IPS-18a (cell line): ENCODE data around the gene TTC3.

Experiments
- H3K27ac ChIP-seq: one replicate; pipeline ENCODE4 v1.5.1; 2013; ENCODE audit warnings: low read length
- H3K27me3 ChIP-seq: one replicate; pipeline ENCODE4 v1.6.1; 2013; ENCODE audit warnings: mild to moderate bottlenecking, low read length; ENCODE audit not compliant: control insufficient read depth, insufficient read depth
- H3K36me3 ChIP-seq: one replicate; pipeline ENCODE4 v1.6.1; 2013; ENCODE audit warnings: low read depth, low read length; ENCODE audit not compliant: control insufficient read depth
- H3K4me1 ChIP-seq: one replicate; pipeline ENCODE4 v1.6.1; 2013; ENCODE audit warnings: low read depth, low read length; ENCODE audit not compliant: control insufficient read depth
- H3K4me3 ChIP-seq: one replicate; pipeline ENCODE4 v1.5.1; 2013; ENCODE audit warnings: low read length
- H3K9ac ChIP-seq: one replicate; pipeline ENCODE4 v1.6.1; 2013; ENCODE audit warnings: mild to moderate bottlenecking, low read length, moderate library complexity
- H3K9me3 ChIP-seq: one replicate; pipeline ENCODE4 v1.6.1; 2013; ENCODE audit warnings: low read depth, low read length; ENCODE audit not compliant: control insufficient read depth

TTC3 gene

GRCh38 chr21:37061926-37062592 is 11.0 kb upstream of the TTC3 start:
- no peaks in the 10 kb centered on the region for H3K27me3 ChIP-seq
- no peak overlapping the region for H3K27ac ChIP-seq
- no peak overlapping the region for H3K4me3 ChIP-seq
- peaks cover 10% of the 10 kb centered on the region for H3K4me1 ChIP-seq
- no peaks in the 10 kb centered on the region for H3K36me3 ChIP-seq
- H3K9me3 ChIP-seq: no peaks in the 10 kb centered on the region
- no peak overlapping the region for H3K9ac ChIP-seq

GRCh38 chr21:37062593-37062935 is 10.5 kb upstream of the TTC3 start:
- Histone ChIP-seq H3K36me3 (no peaks in the 10 kb centered on the region), H3K9me3 (no peaks in the 10 kb centered on the region), H3K27me3 (no peaks in the 10 kb centered on the region), H3K4me3 (no peak overlapping the region), H3K4me1 (peaks cover 10% of the 10 kb centered on the region), H3K27ac (no peak overlapping the region), H3K9ac (no peak overlapping the region)

GRCh38 chr21:37063433-37063832 is 9.6 kb upstream of the TTC3 start:
- no peaks in the 10 kb centered on the region for H3K27me3 ChIP-seq
- H3K9ac ChIP-seq: no peak overlapping the region
- H3K9me3 ChIP-seq: no peaks in the 10 kb centered on the region
- no peak overlapping the region for H3K27ac ChIP-seq
- peaks cover 10% of the 10 kb centered on the region for H3K4me1 ChIP-seq
- H3K36me3 ChIP-seq: no peaks in the 10 kb centered on the region
- no peak overlapping the region for H3K4me3 ChIP-seq

GRCh38 chr21:37064841-37065240 is 8.2 kb upstream of the TTC3 start:
- Histone ChIP-seq H3K9ac (no peak overlapping the region), H3K27ac (no peak overlapping the region), H3K36me3 (peaks cover under 1% of the 10 kb centered on the region), H3K27me3 (no peaks in the 10 kb centered on the region), H3K9me3 (no peaks in the 10 kb centered on the region), H3K4me3 (no peak overlapping the region), H3K4me1 (peaks cover 10% of the 10 kb centered on the region)

DNA sequence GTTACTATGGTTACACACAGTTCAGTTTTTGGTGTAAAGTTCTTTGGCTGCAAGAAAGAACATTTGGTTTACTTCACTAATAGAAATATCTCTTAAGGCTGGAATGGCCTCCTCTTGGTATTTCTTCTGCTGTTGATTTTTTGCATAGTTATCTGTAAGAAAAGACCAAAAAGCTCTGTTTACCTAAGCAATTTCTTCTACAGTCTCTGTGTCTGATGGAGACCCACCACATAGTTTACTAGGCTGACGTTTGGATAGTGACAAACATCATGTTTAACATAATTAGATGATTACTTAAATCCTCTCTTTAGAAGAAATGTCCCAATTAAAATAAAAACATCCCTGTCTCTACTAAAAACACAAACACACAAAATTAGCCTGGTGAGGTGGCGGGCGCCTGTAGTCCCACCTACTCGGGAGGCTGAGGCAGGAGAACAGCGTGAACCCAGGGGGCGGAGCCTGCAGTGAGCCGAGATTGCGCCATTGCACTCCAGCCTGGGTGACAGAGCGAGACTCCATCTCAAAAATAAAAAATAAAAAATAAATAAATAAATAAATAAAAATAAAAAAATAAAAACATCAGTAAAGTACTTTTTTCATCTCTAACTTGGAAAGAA is 7.4 kb upstream of the TTC3 start:
- H3K4me3 ChIP-seq: no peak overlapping the region
- no peak overlapping the region for H3K9ac ChIP-seq
- H3K36me3 ChIP-seq: peaks cover 5% of the 10 kb centered on the region
- no peak overlapping the region for H3K27ac ChIP-seq
- no peaks in the 10 kb centered on the region for H3K27me3 ChIP-seq
- no peaks in the 10 kb centered on the region for H3K9me3 ChIP-seq
- H3K4me1 ChIP-seq: peaks cover 2% of the 10 kb centered on the region

DNA sequence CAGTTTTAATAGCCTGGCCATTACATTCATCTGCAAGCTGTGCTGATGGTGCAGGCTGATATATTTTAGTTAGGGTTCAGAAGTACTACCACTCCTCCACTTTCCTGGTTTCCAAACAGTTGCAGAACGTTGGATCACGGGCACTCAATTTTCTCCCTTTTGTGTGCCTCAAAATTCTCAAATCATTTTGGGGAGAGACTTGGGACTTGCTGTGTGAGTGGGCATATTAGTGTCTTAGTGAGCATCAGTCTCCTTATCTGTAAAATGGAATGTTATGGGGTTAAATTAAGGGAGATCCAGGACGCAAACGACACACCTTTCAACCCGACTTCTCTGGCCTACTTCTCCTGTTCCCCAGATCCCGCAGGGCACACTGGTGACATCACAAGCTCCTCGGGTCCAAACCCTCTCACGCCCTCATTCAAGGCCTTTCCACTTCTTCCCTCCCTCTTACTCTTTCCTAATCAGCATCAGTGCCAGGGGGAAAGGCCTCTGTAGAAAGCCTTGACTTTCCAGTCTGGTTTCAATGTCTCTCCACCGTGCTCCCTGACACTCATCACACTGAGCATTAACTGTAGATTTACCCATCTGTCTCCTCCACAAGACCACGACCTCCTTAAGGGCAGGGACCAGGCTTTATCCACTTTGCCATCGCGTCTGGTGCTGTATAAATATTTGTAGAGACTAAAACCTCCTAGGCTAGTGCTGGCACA is 1.3 kb upstream of the TTC3 start:
- H3K9ac ChIP-seq: peak overlapping the region; percentile 63
- H3K4me3 ChIP-seq: peak overlapping the region; percentile 56
- peaks cover 5% of the 10 kb centered on the region for H3K36me3 ChIP-seq
- H3K27me3 ChIP-seq: peaks cover 27% of the 10 kb centered on the region
- H3K27ac ChIP-seq: no peak overlapping the region
- H3K4me1 ChIP-seq: peaks cover 11% of the 10 kb centered on the region
- no peaks in the 10 kb centered on the region for H3K9me3 ChIP-seq

DNA sequence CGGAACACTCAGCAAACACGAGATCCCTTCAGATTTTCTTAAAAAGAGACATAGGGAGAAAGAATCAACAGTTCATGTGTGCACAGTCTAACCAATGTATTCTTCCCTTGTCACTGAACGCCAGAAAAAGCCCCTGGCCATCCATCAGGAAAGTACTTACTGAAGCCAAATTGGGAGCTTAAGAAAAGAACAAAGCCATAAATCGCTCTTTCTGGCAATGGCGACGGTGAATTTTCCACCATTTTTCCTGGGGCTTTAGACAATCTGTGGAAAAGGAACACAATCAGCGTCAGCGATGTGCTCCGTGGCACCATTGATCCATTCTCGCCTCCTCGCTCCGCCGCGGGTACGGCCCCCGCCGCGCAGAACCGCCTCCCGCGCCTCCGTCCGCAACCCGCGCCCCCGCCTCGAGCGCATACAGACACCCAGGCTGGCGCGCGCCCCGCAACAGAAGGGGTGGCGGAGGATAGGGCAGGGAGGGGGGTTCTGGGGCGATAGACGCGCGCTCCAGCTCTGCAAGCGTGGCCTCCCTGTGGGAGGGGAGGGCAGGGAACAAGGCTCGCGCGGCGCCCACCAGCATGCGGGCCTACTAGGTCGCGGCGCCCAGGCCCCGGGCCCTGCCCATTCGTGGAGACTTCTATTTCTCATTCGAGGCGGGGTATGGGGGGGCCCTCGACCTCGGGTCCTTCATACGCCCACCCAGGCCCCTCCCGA is 623 bp upstream of the TTC3 start:
- peaks cover 11% of the 10 kb centered on the region for H3K4me1 ChIP-seq
- H3K9me3 ChIP-seq: no peaks in the 10 kb centered on the region
- peak overlapping the region; percentile 82 for H3K27ac ChIP-seq
- peaks cover 5% of the 10 kb centered on the region for H3K36me3 ChIP-seq
- peak overlapping the region; percentile 63 for H3K9ac ChIP-seq
- H3K27me3 ChIP-seq: peaks cover 27% of the 10 kb centered on the region
- peak overlapping the region; percentile 56 for H3K4me3 ChIP-seq

GRCh38 chr21:37073417-37074196 is 553 bp downstream of the TTC3 start:
- H3K27me3 ChIP-seq: peaks cover 27% of the 10 kb centered on the region
- H3K4me3 ChIP-seq: peak overlapping the region; percentile 56
- H3K36me3 ChIP-seq: peaks cover 5% of the 10 kb centered on the region
- H3K9ac ChIP-seq: peak overlapping the region; percentile 47
- peaks cover 11% of the 10 kb centered on the region for H3K4me1 ChIP-seq
- H3K9me3 ChIP-seq: no peaks in the 10 kb centered on the region
- no peak overlapping the region for H3K27ac ChIP-seq

DNA sequence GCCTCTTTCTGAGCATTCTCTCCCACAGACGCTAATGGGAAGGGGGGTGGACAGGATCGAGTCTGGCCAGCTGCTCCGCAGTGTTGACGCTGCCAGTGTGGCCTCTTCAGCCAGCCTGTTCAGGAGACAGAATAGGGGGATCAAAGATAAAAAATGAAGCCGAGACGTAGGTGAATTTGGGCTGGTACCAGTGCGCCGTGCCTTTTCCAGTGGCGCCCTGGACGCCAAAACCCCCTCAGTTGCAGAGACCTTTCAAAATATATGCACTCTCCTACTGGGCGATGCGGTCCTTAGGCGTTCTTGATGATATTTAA is 1.1 kb downstream of the TTC3 start:
- Histone ChIP-seq H3K27ac (no peak overlapping the region), H3K9me3 (no peaks in the 10 kb centered on the region), H3K4me3 (peak overlapping the region; percentile 56), H3K4me1 (peaks cover 11% of the 10 kb centered on the region), H3K9ac (peak overlapping the region; percentile 47), H3K27me3 (peaks cover 27% of the 10 kb centered on the region), H3K36me3 (peaks cover 5% of the 10 kb centered on the region)

DNA sequence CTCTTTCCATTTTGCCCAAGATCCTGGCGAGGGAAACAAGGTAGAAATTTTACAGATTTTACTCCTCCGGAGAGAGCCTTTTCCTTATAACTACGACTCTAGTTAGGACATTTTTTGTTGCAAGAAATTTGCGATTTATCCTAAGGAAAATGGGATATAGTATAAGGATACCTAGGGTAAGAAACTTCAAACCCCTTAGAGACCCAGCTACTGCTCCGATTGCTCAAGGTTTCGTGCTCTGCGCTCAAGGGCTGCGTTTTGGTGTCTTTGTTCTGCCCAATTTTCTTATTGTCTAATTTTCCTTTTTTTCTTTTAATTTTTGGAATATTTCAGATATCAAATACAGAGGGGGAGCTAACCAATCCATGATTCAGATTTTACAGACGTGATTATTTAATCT is 1.5 kb downstream of the TTC3 start:
- Histone ChIP-seq H3K27ac (no peak overlapping the region), H3K9me3 (no peaks in the 10 kb centered on the region), H3K36me3 (peaks cover 5% of the 10 kb centered on the region), H3K27me3 (peaks cover 27% of the 10 kb centered on the region), H3K4me3 (peak overlapping the region; percentile 56), H3K9ac (no peak overlapping the region), H3K4me1 (peaks cover 11% of the 10 kb centered on the region)

GRCh38 chr21:37075214-37075770 is 2.2 kb downstream of the TTC3 start:
- Histone ChIP-seq H3K27ac (no peak overlapping the region), H3K27me3 (peaks cover 27% of the 10 kb centered on the region), H3K9ac (no peak overlapping the region), H3K4me1 (peaks cover 11% of the 10 kb centered on the region), H3K9me3 (no peaks in the 10 kb centered on the region), H3K4me3 (no peak overlapping the region), H3K36me3 (peaks cover under 1% of the 10 kb centered on the region)
